Fibroblast of lung (primary cell): Measurements from ENCODE around the gene OTUD7B. TPM values are rescaled to one million over a fixed set of nuclear protein-coding genes. Genes with fewer than 3 reads are reported as not detected.

Experiments used
- DNase-seq, 2 donors: peaks; one replicate each; pipeline versions ENCODE4 v3.0.0 to v3.0.0-alpha.2; 2010; ENCODE audit warnings: low read depth in 2 of 2
- H2AFZ ChIP-seq: 2 replicates; pipeline ENCODE4 v1.5.1; 2012; ENCODE audit warnings: low read length, control low read depth, inconsistent platforms
- H3K27ac ChIP-seq: 2 replicates; pipeline ENCODE4 v1.5.1; 2011; ENCODE audit warnings: low read length, control low read depth; ENCODE audit not compliant: insufficient read depth
- H3K27me3 ChIP-seq: 2 replicates; pipeline ENCODE4 v1.5.1; 2011; ENCODE audit warnings: mild to moderate bottlenecking, low read length; ENCODE audit not compliant: control insufficient read depth, insufficient read depth
- H3K36me3 ChIP-seq: 2 replicates; pipeline ENCODE4 v1.5.1; 2011; ENCODE audit warnings: low read length; ENCODE audit not compliant: control insufficient read depth, insufficient read depth
- H3K4me1 ChIP-seq: 2 replicates; pipeline ENCODE4 v1.5.1; 2011; ENCODE audit warnings: low read length; ENCODE audit not compliant: control insufficient read depth, insufficient read depth; ENCODE audit errors: extremely low read depth
- H3K4me2 ChIP-seq: 2 replicates; pipeline ENCODE4 v1.5.1; 2011; ENCODE audit warnings: low read length, control low read depth; ENCODE audit not compliant: insufficient read depth; ENCODE audit errors: extremely low read depth
- H3K4me3 ChIP-seq, 4 experiments: fragments of 200-600 bp in 1 of 4; sonication (generic) in 1 of 4; replicated peaks in 1 of 4; 2 replicates each; pipeline ENCODE4 v1.5.1; 2011 to 2016; ENCODE audit warnings: low read length in 4 of 4, low read depth in 3 of 4, mild to moderate bottlenecking in 3 of 4, control low read depth in 2 of 4, inconsistent platforms in 1 of 4, mixed read lengths in 1 of 4; ENCODE audit not compliant: insufficient read depth in 1 of 4; ENCODE audit errors: control extremely low read depth in 1 of 4
- H3K79me2 ChIP-seq: 2 replicates; pipeline ENCODE4 v1.5.1; 2012; ENCODE audit warnings: mild to moderate bottlenecking, low read length, inconsistent platforms; ENCODE audit not compliant: control insufficient read depth, insufficient read depth
- H3K9ac ChIP-seq: 2 replicates; pipeline ENCODE4 v1.5.1; 2011; ENCODE audit warnings: mild to moderate bottlenecking, low read length, control low read depth; ENCODE audit not compliant: insufficient read depth
- H3K9me3 ChIP-seq: 2 replicates; pipeline ENCODE4 v1.5.1; 2012; ENCODE audit warnings: low read depth, low read length; ENCODE audit not compliant: control insufficient read depth, insufficient read depth
- H4K20me1 ChIP-seq: 2 replicates; pipeline ENCODE4 v1.5.1; 2011; ENCODE audit warnings: low read length; ENCODE audit not compliant: control insufficient read depth, insufficient read depth; ENCODE audit errors: extremely low read depth
- CTCF ChIP-seq, 2 donors: IDR thresholded peaks in 1 of 2; conservative IDR thresholded peaks in 1 of 2; 1 replicate in 1 of 2; 2 replicates in 1 of 2; pipeline ENCODE4 v1.5.1; 2011 to 2012; ENCODE audit warnings: low read length in 2 of 2, control low read depth in 1 of 2, inconsistent platforms in 1 of 2, low read depth in 1 of 2, mild to moderate bottlenecking in 1 of 2
- EZH2 ChIP-seq: IDR thresholded peaks from 2 replicates; pipeline ENCODE4 v1.5.1; 2012; ENCODE audit warnings: low read length, control low read depth, mild to moderate bottlenecking; ENCODE audit errors: missing control alignments
- polyA plus RNA-seq, 2 donors: library from polyadenylated mRNA; depleted of rRNA in 1 of 2; stranded (reverse) in 1 of 2; unstranded in 1 of 2; fragments of >200 nt; gene quantifications; 2 replicates each; pipeline ENCODE4 v1.2.1, GENCODE V29; 2011 to 2012; ENCODE audit warnings: missing spikeins in 1 of 2
- total RNA-seq: library from RNA; depleted of rRNA; stranded (reverse); fragments of >200 nt; gene quantifications from 2 replicates; pipeline ENCODE4 v1.2.1, GENCODE V29; 2014

OTUD7B gene
- total and polyA plus RNA-seq, 2 donors (not counting 1 experiment from before 2014, with no cell fraction given): 10.1 to 17.3 TPM

GRCh38 chr1:149949911-149950310 is 60.6 kb downstream of the OTUD7B start:
- H4K20me1 ChIP-seq: no peaks in the 10 kb centered on the region
- H3K27me3 ChIP-seq: no peaks in the 10 kb centered on the region
- H3K79me2 ChIP-seq: no peaks in the 10 kb centered on the region
- H2AFZ ChIP-seq: no peak overlapping the region
- H3K4me2 ChIP-seq: no peak overlapping the region
- no peak overlapping the region for H3K27ac ChIP-seq
- H3K9me3 ChIP-seq: no peaks in the 10 kb centered on the region
- H3K4me3 ChIP-seq: no peak overlapping the region
- H3K36me3 ChIP-seq: peaks cover 7% of the 10 kb centered on the region
- TF ChIP-seq CTCF (conservative IDR thresholded peaks at IDR 0.05 in 1 of 2, IDR thresholded peaks at IDR 0.05 in 1 of 2; ENCODE audit: low read depth in 1 of 2, low read length in 2 of 2) (no peak), EZH2 (no peak)
- DNase-seq: no peak
- H3K9ac ChIP-seq: no peak overlapping the region
- H3K4me1 ChIP-seq: no peaks in the 10 kb centered on the region

GRCh38 chr1:149945206-149945605 is 65.3 kb downstream of the OTUD7B start:
- no peak for DNase-seq
- Histone ChIP-seq H3K36me3 (peaks cover 11% of the 10 kb centered on the region), H3K9me3 (no peaks in the 10 kb centered on the region)

GRCh38 chr1:149942885-149943284 is 67.6 kb downstream of the OTUD7B start:
- no peak overlapping the region for H3K4me2 ChIP-seq
- peaks cover 2% of the 10 kb centered on the region for H3K4me1 ChIP-seq
- H2AFZ ChIP-seq: no peak overlapping the region
- no peak for DNase-seq
- no peak overlapping the region for H3K27ac ChIP-seq
- H4K20me1 ChIP-seq: no peaks in the 10 kb centered on the region
- H3K4me3 ChIP-seq: no peak overlapping the region
- peaks cover 3% of the 10 kb centered on the region for H3K36me3 ChIP-seq
- no peak overlapping the region for H3K9ac ChIP-seq
- H3K79me2 ChIP-seq: no peaks in the 10 kb centered on the region
- H3K27me3 ChIP-seq: no peaks in the 10 kb centered on the region
- no peak for TF ChIP-seq EZH2
- no peak for TF ChIP-seq CTCF (conservative IDR thresholded peaks at IDR 0.05 in 1 of 2, IDR thresholded peaks at IDR 0.05 in 1 of 2; ENCODE audit: low read depth in 1 of 2, low read length in 2 of 2)
- no peaks in the 10 kb centered on the region for H3K9me3 ChIP-seq

More at GRCh38 chr1:149945206-149945605, 65.3 kb downstream of the OTUD7B start:
- H3K4me3 ChIP-seq: no peak overlapping the region
- H2AFZ ChIP-seq: no peak overlapping the region
- H3K79me2 ChIP-seq: no peaks in the 10 kb centered on the region
- H3K27ac ChIP-seq: no peak overlapping the region
- no peaks in the 10 kb centered on the region for H3K27me3 ChIP-seq
- H3K9ac ChIP-seq: no peak overlapping the region
- TF ChIP-seq CTCF (conservative IDR thresholded peaks at IDR 0.05 in 1 of 2, IDR thresholded peaks at IDR 0.05 in 1 of 2; ENCODE audit: low read depth in 1 of 2, low read length in 2 of 2) (no peak), EZH2 (no peak)
- no peaks in the 10 kb centered on the region for H3K4me1 ChIP-seq
- H3K4me2 ChIP-seq: no peak overlapping the region
- no peaks in the 10 kb centered on the region for H4K20me1 ChIP-seq
